Measurements from ENCODE around the gene MACF1.

DNA sequence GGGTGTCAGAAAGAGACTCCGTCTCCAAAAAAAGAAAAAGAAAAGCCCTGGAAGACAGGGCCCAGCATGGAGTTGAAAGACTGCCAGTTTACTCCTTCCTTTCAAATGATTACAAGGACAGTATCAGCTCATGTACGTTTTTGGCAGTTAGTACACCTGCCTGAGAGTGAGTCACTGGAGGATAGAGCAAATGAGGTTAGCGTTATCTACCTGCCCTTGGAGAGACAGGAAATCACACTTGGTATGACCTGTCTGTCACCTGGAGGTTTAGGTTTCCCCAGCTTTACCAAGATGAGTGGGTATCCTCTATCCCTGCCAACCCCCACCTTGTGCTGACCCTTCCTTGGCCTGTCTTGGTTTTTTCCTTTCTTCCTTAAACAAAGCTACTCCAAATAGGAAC lies 190.1 kb downstream of the MACF1 start:
- TF ChIP-seq, protein P1, sequence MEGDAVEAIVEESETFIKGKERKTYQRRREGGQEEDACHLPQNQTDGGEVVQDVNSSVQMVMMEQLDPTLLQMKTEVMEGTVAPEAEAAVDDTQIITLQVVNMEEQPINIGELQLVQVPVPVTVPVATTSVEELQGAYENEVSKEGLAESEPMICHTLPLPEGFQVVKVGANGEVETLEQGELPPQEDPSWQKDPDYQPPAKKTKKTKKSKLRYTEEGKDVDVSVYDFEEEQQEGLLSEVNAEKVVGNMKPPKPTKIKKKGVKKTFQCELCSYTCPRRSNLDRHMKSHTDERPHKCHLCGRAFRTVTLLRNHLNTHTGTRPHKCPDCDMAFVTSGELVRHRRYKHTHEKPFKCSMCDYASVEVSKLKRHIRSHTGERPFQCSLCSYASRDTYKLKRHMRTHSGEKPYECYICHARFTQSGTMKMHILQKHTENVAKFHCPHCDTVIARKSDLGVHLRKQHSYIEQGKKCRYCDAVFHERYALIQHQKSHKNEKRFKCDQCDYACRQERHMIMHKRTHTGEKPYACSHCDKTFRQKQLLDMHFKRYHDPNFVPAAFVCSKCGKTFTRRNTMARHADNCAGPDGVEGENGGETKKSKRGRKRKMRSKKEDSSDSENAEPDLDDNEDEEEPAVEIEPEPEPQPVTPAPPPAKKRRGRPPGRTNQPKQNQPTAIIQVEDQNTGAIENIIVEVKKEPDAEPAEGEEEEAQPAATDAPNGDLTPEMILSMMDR (IDR thresholded peaks at IDR 0.05) = no peak
- no peak for TF ChIP-seq POLR2A (IDR thresholded peaks at IDR 0.05)

All from uterus (tissue), 2 donors.